D341Med (cell line): Measurements from ENCODE around the gene FRK.
"Not testable (repeated sequence)": the region's sequence is repeated elsewhere in the genome, so short reads cannot be mapped to it uniquely, and the experiment has no call there.

Experiments
- DNase-seq: peaks from one replicate; pipeline ENCODE4 v3.0.0; 2012; ENCODE audit warnings: low spot score

Gene FRK

DNA sequence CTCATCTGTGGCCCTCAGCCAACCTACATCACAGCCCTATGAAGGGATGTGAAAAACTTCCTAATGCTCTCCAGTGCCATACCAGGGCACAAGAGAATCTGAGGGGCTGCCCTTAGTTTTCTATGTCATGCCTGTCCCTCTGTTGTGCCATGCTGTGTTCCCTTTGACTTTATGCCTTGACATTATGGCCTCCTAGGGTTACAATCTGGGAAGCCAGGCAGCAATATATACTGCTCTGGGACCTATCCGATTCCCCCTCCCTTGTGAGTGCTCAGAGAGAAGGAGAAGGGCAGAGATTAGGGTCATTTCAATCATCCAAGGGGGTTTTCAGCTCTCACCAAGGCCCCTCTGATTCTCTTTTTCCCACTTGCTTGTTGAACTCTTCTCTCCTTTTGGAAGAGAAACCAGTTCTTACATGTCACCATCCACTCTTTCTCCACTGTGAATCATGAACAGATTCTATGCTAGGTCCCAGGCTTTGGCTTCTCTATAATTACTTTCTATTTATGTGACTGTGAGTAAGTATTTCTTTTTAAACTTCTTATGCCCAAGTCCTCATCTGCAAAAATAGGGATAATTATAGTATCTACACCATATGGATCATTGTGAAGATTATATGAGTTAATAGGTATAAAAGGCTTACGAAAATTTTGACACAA, 14.2 kb upstream of the FRK start:
- DNase-seq = no peak

DNA sequence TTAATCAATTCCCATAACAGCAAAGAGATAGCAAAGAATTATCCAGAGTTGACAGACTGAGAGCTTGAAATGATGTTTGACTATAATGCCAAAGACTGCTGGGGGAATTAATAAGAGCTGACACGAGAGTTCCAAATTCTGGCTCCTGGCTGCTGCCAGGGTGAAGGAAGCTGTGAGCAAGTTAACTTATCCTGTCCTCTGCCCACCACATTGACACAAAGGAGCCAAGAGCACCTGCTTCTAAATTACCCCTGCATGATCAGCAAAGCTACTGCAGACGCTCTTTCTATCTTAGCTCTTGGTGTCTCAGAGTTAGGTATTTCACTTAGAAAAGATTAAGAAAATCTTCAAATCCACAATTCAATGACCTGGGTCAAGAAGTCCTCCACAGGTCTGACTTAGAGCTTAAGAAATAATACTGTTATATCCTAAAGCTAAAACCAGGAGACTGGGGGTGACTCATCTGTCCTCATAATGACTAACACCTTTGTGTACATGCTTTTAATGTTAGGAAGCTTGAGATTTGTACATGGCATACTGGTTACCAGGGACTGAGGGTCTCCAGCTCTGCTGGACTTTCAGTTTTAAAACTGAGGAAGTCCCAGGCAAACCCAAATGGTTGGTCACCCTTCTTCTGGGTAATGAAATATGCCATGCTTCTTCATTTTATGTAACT, 13.2 kb upstream of the FRK start:
- no peak for DNase-seq

DNA sequence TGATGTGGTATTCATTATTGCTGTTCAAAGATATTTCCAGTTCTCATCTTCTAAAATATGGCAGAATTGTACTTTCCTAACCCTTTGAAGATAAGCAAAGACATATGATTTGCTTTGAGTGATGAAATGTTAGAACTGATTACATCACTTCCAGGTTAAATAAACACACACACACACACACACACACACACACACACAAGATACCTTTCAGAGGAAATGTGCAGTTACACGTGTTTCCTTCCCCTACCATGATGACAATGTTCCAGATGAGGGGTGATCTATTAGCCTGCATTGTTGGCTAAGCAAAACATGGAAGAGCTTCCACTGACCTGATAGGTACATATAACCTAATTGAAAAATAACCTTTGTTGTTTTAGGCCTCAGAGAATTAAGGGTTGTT, 11.7 kb upstream of the FRK start:
- DNase-seq = no peak

DNA sequence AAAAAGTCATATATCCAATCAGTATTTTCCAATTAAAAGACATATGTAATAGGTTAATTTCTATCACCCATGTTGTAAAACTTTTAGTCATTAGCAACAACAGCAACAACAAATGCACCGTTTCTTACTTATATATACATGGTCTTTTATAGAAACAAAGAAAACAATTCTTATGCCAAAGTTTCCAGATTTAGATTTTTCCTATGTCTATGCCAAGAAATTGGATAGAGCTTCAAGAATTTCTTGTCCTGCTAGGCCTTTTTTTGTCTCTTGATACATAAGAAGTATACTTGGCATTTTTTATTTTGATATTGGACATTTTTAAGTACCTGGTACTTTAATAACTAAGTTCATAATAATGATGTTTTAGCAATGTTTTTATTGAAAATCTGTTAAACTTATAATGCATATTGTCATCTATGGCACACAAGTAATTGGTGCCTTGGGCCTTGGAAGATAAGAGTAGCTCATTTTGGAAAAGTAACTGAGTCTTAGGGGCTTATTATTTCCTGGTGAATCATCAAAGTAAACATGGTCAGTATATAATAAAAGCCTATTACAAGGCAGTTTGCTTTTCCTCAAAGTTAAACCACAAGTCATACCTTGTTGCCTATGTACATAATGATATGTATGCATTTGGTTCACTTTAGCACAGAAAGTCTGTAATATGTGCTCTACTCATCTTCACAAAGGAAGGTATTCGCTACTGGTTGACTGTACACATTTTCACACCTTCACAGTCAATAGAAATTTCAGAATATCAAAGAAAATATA, 10.1 kb upstream of the FRK start:
- DNase-seq = no peak

DNA sequence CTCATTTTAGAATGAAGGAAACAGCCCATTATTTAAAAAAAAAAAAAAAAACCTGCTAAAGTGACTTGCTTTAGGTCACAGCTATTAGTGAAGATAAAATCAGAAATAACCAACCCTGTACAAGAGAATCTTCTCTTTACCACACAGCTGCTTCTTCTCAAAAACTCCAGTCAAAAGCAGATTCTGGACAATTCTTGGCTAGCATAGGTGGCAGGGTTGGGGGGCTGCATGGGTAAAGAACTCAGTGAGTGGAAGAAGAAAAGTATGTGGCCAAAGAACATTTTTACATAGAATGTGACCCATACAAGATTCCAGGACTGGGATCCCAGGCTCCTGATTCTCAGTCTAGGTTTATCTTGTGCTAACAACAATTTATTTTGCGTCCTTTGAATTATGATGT, 9.4 kb upstream of the FRK start:
- DNase-seq = no peak

DNA sequence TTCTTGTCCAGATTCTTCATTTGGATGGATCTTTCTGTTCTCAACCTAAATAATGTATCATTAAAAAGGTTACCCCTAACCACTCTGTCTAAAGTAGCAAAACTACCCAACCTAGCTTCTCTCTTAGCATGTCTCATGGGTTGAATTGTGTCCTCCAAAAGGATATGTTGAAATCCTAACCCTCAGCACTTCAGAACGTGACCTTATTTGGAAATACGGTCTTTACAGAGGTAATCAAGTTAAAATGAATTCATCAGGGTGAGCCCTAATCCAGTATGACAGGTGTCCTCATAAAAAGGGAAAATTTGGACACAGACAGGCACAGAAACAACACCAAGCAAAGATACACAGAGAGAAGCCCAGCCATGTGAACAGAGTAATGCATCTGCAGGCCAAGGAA, 6.1 kb upstream of the FRK start:
- no peak for DNase-seq

DNA sequence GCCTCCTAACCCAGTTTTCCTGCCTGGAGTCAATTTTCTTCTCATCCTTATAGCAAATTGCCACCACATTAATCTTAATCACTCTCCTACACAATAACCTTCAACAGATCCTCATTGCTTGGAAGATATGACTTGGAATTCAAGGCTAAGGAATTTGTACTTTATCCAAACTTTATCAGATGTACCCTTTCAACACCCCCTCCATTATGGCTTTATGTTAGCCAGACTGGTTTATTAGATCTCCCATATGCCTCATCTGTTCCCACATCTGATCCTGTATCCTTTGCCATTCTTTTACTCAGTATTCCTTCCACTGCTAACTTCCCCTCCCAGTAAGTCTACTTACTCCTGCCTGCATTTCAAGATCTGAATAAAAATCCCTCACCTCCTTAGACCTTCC, 4.0 kb upstream of the FRK start:
- DNase-seq = no peak

DNA sequence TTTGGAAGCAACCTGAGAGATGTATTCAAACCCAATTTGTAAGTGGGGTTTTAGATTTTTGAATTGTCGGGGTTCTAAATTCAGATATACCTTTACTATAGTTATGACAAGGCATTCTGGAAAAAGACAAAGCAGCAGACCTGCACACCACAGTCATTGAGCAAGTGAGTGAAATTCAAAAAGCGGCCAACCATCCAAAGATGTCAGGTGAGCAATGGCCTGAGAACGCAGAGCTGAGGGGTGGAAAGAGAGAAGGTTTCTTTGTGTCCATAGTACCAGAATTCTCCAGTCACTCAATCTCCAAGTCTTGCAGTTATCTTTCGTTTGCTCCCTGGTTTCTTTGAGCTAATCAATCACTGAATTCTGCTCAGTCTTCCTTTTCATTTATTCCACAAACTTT, 1.8 kb upstream of the FRK start:
- DNase-seq = no peak

DNA sequence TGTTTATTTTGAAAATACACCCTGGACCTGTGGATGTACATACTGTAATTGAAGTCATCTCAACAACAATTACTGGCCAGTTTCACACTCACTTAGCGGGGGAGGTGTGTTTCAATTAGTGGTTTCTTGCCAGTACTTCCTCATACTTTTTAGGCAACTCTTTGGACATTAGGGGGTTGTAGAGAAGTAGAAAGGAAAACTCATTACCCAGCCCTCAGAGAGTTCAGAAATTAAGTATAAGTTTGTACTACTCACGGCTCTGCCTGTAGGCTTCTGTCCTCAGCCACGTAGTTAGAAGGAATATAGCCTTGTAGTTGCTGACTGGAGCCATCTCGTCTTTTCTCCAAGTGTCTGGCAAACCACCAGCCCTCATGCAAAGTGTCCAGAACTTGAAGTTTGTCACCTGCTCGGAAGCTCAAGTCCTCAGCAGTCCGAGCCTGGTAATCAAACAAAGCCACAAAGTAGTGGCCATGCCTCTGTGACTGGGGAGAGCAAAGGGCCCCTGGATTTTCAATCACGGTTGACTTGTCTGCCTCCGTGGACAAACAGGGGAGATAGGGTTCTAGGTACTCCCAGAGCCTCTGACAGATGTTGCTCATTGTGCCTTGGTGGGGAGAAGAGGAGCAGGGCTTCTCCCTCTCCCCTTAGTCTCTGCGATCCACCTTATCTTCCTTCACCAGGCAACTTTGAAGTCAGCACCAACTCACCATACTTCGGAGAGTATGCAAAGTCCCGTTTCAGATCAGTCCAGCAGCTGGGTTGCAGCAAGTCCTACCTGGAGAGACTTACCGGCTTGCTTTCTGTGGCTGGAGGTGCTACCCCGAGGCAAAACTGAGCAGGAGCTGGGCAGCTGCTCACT, 749 bp downstream of the FRK start:
- no peak for DNase-seq

DNA sequence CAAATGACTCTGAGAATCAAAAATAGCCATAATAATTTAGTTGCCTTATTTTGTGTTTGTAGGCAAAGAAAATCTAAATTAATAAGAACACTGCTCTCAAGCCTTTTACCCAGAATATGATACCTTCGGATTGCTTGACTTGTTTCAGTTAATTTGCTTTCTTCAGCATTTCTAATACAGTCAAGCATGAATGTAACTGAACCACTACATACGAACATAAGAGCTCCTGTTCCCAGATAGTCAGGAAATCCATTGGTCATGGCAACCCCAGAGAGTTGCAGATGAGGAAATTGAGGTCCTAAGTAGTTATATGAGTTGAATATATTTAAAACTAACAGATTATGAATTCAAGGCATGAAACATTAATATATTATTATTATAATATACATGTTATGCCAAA, 2.9 kb downstream of the FRK start:
- no peak for DNase-seq

DNA sequence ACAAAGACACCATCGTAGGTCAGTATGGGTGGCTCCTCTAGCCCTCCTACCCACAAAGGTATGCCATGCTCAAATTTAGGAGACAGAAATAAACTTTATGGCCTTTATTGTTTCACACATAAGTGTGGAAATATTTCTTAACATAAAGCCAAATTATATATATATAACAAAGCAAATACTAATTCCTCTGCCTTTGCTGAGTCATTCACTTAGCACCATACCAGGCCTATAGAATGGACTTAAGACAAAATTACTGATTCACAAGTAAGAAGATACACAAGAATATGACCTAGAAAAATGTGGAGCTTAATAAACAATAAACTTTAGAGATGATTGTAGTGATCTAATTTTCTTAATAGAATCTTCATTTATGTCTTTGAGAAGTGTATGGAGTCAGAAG, 5.2 kb downstream of the FRK start:
- DNase-seq = no peak

DNA sequence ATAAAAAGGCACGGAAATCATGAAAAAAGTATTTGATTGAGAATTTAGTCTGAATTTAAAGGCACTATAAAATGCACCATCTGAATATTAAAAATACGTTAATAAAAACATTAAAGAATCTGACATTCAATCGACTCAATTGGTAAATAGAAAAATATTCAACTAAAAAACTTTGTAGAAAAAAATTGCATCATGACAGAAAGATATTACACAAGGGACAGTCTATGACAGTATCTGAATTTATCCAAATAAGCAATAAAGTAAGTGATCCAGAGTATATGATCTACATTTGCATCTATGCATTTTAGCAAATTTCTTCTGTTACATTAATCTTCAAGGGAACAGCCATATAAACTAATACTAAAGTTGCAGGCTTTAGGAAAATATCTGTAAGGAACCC, 9.4 kb downstream of the FRK start:
- no peak for DNase-seq

DNA sequence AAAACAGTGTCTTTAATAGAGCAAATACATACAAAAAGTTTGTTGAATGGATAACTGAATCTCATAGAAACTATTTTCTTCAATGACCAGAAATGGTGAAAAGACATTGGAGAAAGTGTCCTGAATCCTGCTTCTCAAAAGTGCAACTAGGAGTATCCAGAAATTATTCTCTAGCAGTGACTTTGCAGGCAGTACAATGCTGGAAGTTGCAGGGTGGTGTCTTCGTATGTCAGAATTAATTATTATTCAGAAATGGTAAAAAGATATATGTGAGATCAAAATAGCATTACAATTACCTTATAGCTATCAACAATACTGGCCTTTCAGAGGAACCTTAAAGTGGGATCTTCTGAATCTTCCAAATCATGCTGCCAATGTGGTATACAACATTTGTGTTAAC, 10.0 kb downstream of the FRK start:
- no peak for DNase-seq

DNA sequence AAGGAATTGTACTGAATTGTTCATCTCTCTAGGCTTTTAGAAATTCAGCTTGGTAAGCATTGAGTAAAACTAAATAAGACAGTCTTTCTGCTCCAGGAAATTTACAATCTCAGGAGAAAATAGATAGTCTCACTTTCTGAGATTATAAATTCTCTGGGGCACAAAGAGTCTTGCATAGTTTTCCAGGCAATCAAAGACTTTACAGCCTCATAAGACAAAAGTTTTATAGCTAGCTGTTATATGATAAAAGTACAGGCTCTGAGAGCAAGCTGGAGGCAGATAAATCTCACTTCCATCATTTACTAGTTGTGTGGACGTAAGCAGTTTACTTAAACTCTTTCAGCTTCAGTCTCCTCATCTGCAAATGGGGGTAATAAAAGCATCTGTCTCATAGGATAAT, 11.4 kb downstream of the FRK start:
- no peak for DNase-seq

DNA sequence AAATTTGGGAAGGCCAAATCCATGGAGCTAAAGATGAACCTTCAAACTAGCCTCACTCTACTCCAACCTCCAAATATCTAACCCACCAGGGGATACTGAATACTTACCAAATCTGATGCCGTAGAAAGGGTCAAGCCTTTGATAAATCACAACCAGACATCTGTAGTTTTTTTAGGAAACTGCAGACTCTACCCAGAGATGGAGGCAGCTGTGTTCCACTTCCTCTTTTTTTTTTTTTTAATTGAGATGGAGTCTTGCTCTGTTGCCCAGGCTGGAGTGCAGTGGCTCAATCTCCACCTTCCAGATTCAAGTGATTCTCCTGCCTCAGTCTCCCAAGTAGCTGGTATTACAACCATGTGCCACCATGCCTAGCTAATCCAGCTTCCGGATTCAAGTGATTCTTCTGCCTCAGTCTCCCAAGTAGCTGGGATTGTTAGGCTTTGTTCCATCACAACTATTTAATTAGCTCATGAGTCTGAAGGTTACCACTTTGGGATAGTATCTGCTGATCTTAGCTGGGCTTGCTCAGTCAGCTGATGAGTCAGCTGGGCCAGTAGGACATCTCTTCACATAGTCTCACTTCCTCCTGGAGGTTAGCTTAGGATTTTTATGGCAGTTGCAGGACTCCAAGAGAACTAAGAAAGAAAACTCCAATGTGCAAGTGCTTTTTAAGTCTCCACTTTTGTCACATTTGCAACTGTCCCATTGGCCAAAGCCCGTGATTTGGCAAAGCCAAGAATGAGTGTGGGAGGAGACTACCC, 13.3 kb downstream of the FRK start:
- DNase-seq = no peak

DNA sequence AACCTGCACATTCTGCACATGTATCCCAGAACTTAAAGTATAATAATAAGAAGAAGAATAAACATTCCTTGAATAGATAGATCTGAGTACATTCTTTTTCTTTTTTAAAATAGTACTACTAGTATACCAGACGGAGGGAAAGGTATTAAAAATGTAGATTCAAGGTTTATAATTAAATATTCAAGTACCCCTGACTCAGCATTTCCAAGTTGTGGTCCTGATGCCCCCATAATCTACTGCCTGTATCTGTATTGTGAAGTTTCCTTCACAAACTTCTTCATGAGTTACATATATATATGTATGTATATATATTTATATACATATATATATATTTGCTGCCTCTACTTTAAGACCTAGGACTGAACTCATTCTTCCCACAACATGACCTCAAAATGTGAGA, 14.0 kb downstream of the FRK start:
- no peak for DNase-seq

DNA sequence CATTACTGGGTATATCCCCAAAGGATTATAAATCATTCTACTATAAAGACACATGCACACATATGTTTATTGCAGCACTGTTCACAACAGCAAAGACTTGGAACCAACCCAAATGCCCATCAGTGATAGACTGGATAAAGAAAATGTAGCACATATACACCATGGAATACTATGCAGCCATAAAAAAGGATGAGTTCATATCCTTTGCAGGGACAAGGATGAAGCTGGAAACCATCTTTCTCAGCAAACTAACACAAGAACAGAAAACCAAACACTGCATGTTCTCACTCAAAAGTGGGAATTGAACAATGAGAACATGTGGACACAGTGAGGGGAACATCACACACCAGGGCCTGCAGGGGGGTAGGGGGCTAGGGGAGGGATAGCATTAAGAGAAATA, 14.4 kb downstream of the FRK start:
- DNase-seq = not testable (repeated sequence)

DNA sequence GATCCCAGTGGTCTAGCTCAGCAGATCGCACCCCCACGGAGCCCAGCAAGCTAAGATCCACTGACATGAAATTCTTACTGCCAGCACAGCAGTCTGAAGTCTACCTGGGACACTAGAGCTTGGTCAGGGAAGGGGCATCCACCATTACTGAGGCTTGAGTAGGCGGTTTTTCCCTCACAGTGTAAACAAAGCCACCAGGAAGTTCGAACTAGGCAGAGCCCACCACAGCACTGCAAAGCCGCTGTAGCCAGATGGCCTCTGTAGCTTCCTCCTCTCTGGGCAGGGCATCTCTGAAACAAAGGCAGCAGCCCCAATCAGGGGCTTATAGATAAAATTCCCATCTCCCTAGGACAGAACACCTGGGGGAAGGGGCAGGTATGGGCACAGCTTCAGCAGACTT, 18.8 kb downstream of the FRK start:
- DNase-seq = no peak

DNA sequence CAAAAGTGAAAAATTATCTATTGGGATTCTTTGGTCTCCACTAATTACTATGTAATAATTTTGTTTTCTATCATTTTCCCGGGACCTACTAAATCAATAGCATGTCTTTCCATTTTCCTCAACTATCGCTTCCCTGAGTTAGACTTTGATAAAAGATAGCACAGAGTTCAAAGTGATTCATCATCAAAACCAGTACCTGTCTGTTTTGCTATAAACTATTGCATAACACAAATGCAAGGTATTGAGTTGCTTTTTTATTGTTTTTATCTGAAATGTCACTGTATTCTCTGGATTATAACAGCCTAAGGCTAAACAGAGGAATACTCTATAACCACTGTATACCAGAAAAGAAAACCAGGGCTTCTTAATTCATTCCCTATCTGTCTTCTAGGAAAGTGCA, 19.7 kb downstream of the FRK start:
- no peak for DNase-seq

DNA sequence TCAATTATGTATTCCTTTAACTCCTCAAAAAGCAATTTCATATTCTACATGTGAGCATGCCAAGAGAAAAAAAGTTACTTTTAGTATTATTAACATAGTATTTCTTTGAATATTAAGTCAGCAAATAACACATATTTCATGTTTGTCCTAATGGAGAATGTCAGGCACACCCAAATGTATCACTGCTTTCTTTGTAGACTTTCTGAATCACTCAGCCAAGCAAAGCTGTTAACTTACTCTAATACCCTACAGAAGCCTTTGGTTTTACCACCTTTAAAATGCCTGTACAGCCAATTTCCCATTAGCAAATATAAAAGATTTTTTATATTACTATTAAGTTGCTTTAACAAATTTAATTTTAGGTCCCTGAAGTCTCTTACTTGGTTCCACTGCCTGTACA, 23.8 kb downstream of the FRK start:
- no peak for DNase-seq

DNA sequence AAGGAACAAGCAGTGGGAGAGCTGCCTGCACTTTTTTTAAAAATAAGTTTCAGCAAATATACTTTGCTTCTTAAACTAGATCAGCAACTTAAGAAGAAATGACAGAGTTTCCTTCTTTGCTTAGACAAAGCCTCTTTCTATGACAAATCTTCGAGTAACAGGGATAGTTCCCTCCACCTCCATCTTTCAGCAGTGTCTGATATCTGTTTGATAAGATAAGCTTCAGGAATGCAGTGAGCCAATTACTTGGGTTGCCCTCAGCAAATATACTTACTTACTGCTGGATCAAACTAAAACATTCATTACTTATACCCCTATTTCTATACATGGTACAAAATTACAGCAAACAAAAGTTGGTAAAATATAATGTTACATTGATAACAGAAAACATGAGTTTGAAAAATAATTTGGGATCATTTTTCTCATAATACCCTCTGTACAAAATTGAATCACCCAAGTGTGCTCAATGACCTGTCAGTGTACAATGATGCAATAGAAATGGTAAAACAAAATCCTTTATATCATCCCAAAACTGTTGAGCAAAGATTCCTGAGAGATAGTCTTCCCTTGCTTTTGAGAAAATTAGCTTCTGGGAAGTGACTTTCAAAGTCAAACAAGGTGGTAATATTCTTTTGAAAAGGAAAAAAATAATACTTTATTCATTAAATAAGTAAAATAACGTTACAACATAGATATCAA, 24.5 kb downstream of the FRK start:
- DNase-seq = no peak
